ENCODE measurements around the gene PSMB10.

PSMB10 gene

GRCh38 chr16:67935402-67936123, 1.1 kb downstream of the PSMB10 start:
- H3K9ac ChIP-seq (ENCODE audit: low read length), result peak overlapping the region; percentile 93
- peaks cover 30% of the 10 kb centered on the region for H3K4me1 ChIP-seq (ENCODE audit: control insufficient read depth, insufficient read depth, low read length)
- no peaks in the 10 kb centered on the region for H3K27me3 ChIP-seq (ENCODE audit: control insufficient read depth, insufficient read depth, low read length)
- H3K4me3 ChIP-seq (ENCODE audit: low read length), result peak overlapping the region; percentile 91
- H3K36me3 ChIP-seq (ENCODE audit: control insufficient read depth, insufficient read depth, low read length), result no peaks in the 10 kb centered on the region
- H3K9me3 ChIP-seq (ENCODE audit: control insufficient read depth, low read length), result no peaks in the 10 kb centered on the region

- Histone ChIP-seq H3K27me3 (ENCODE audit: control insufficient read depth, insufficient read depth, low read length) (no peaks in the 10 kb centered on the region), H3K4me3 (ENCODE audit: low read length) (peak overlapping the region; percentile 26), H3K4me1 (ENCODE audit: control insufficient read depth, insufficient read depth, low read length) (peaks cover 25% of the 10 kb centered on the region), H3K36me3 (ENCODE audit: control insufficient read depth, insufficient read depth, low read length) (no peaks in the 10 kb centered on the region), H3K9ac (ENCODE audit: low read length) (peak overlapping the region; percentile 3), H3K9me3 (ENCODE audit: control insufficient read depth, low read length) (no peaks in the 10 kb centered on the region)
These were observed 1.6 kb downstream of the PSMB10 start for GRCh38 chr16:67935101-67935401.

- Histone ChIP-seq H3K36me3 (ENCODE audit: control insufficient read depth, insufficient read depth, low read length) (no peaks in the 10 kb centered on the region), H3K4me3 (ENCODE audit: low read length) (no peak overlapping the region), H3K4me1 (ENCODE audit: control insufficient read depth, insufficient read depth, low read length) (peaks cover 20% of the 10 kb centered on the region), H3K27me3 (ENCODE audit: control insufficient read depth, insufficient read depth, low read length) (no peaks in the 10 kb centered on the region), H3K9ac (ENCODE audit: low read length) (peak overlapping the region; percentile 3), H3K9me3 (ENCODE audit: control insufficient read depth, low read length) (no peaks in the 10 kb centered on the region)
These were observed 2.1 kb downstream of the PSMB10 start for GRCh38 chr16:67934306-67935100.

- Histone ChIP-seq H3K36me3 (ENCODE audit: control insufficient read depth, insufficient read depth, low read length) (no peaks in the 10 kb centered on the region), H3K9ac (ENCODE audit: low read length) (no peak overlapping the region), H3K4me1 (ENCODE audit: control insufficient read depth, insufficient read depth, low read length) (peaks cover 20% of the 10 kb centered on the region), H3K4me3 (ENCODE audit: low read length) (no peak overlapping the region), H3K9me3 (ENCODE audit: control insufficient read depth, low read length) (no peaks in the 10 kb centered on the region), H3K27me3 (ENCODE audit: control insufficient read depth, insufficient read depth, low read length) (no peaks in the 10 kb centered on the region)
These were observed 2.8 kb downstream of the PSMB10 start for GRCh38 chr16:67933805-67934204.

- Histone ChIP-seq H3K36me3 (ENCODE audit: control insufficient read depth, insufficient read depth, low read length) (no peaks in the 10 kb centered on the region), H3K4me3 (ENCODE audit: low read length) (no peak overlapping the region), H3K9me3 (ENCODE audit: control insufficient read depth, low read length) (no peaks in the 10 kb centered on the region), H3K27me3 (ENCODE audit: control insufficient read depth, insufficient read depth, low read length) (no peaks in the 10 kb centered on the region), H3K9ac (ENCODE audit: low read length) (no peak overlapping the region), H3K4me1 (ENCODE audit: control insufficient read depth, insufficient read depth, low read length) (peaks cover 19% of the 10 kb centered on the region)
These were observed 4.2 kb downstream of the PSMB10 start for GRCh38 chr16:67932462-67932840.

- Histone ChIP-seq H3K4me3 (ENCODE audit: low read length) (no peak within 1 kb of the TSS), H3K36me3 (ENCODE audit: control insufficient read depth, insufficient read depth, low read length) (no peaks in the 10 kb centered on the region), H3K27me3 (ENCODE audit: control insufficient read depth, insufficient read depth, low read length) (no peaks in the 10 kb centered on the region), H3K4me1 (ENCODE audit: control insufficient read depth, insufficient read depth, low read length) (peaks cover 14% of the 10 kb centered on the region), H3K9ac (ENCODE audit: low read length) (no peak within 1 kb of the TSS), H3K9me3 (ENCODE audit: control insufficient read depth, low read length) (no peaks in the 10 kb centered on the region)
These were observed 4.8 kb downstream of the PSMB10 start, which contains the start of gene CTRL for GRCh38 chr16:67931712-67932461. TSS of gene CTRL (minus strand) at chr16:67931862. CDS start at chr16:67931852, 10 bp downstream.

GRCh38 chr16:67930678-67931211, 5.9 kb downstream of the PSMB10 start:
- Histone ChIP-seq H3K27me3 (ENCODE audit: control insufficient read depth, insufficient read depth, low read length) (no peaks in the 10 kb centered on the region), H3K4me3 (ENCODE audit: low read length) (no peak overlapping the region), H3K36me3 (ENCODE audit: control insufficient read depth, insufficient read depth, low read length) (no peaks in the 10 kb centered on the region), H3K9me3 (ENCODE audit: control insufficient read depth, low read length) (no peaks in the 10 kb centered on the region), H3K4me1 (ENCODE audit: control insufficient read depth, insufficient read depth, low read length) (peaks cover 12% of the 10 kb centered on the region), H3K9ac (ENCODE audit: low read length) (no peak overlapping the region)

GRCh38 chr16:67930191-67930590, 6.5 kb downstream of the PSMB10 start:
- Histone ChIP-seq H3K9me3 (ENCODE audit: control insufficient read depth, low read length) (no peaks in the 10 kb centered on the region), H3K36me3 (ENCODE audit: control insufficient read depth, insufficient read depth, low read length) (no peaks in the 10 kb centered on the region), H3K9ac (ENCODE audit: low read length) (no peak overlapping the region), H3K4me3 (ENCODE audit: low read length) (no peak overlapping the region), H3K4me1 (ENCODE audit: control insufficient read depth, insufficient read depth, low read length) (peaks cover 9% of the 10 kb centered on the region), H3K27me3 (ENCODE audit: control insufficient read depth, insufficient read depth, low read length) (no peaks in the 10 kb centered on the region)

- H3K4me3 ChIP-seq (ENCODE audit: low read length), result no peak overlapping the region
- no peaks in the 10 kb centered on the region for H3K9me3 ChIP-seq (ENCODE audit: control insufficient read depth, low read length)
- H3K27me3 ChIP-seq (ENCODE audit: control insufficient read depth, insufficient read depth, low read length), result no peaks in the 10 kb centered on the region
- H3K4me1 ChIP-seq (ENCODE audit: control insufficient read depth, insufficient read depth, low read length), result no peaks in the 10 kb centered on the region
- H3K9ac ChIP-seq (ENCODE audit: low read length), result no peak overlapping the region
- H3K36me3 ChIP-seq (ENCODE audit: control insufficient read depth, insufficient read depth, low read length), result no peaks in the 10 kb centered on the region
These were observed 7.9 kb downstream of the PSMB10 start for GRCh38 chr16:67928561-67929364.

- Histone ChIP-seq H3K9ac (ENCODE audit: low read length) (no peak overlapping the region), H3K4me1 (ENCODE audit: control insufficient read depth, insufficient read depth, low read length) (no peaks in the 10 kb centered on the region)
These were observed 8.5 kb downstream of the PSMB10 start for GRCh38 chr16:67928147-67928546.

GRCh38 chr16:67927131-67927941, 9.3 kb downstream of the PSMB10 start:
- H3K27me3 ChIP-seq (ENCODE audit: control insufficient read depth, insufficient read depth, low read length), result no peaks in the 10 kb centered on the region
- no peaks in the 10 kb centered on the region for H3K36me3 ChIP-seq (ENCODE audit: control insufficient read depth, insufficient read depth, low read length)
- no peak overlapping the region for H3K9ac ChIP-seq (ENCODE audit: low read length)
- no peaks in the 10 kb centered on the region for H3K4me1 ChIP-seq (ENCODE audit: control insufficient read depth, insufficient read depth, low read length)
- no peaks in the 10 kb centered on the region for H3K9me3 ChIP-seq (ENCODE audit: control insufficient read depth, low read length)
- H3K4me3 ChIP-seq (ENCODE audit: low read length), result no peak overlapping the region

More at GRCh38 chr16:67928147-67928546, 8.5 kb downstream of the PSMB10 start:
- Histone ChIP-seq H3K4me3 (ENCODE audit: low read length) (no peak overlapping the region), H3K27me3 (ENCODE audit: control insufficient read depth, insufficient read depth, low read length) (no peaks in the 10 kb centered on the region), H3K9me3 (ENCODE audit: control insufficient read depth, low read length) (no peaks in the 10 kb centered on the region), H3K36me3 (ENCODE audit: control insufficient read depth, insufficient read depth, low read length) (no peaks in the 10 kb centered on the region)

Data from mucosa of stomach (tissue), 1 donor.